Mesendoderm (in vitro differentiated cells): ENCODE data around the gene SH3BP4.

Experiments used
- DNase-seq: peaks from one replicate; pipeline ENCODE4 v3.0.0; 2013
- H2AK5ac ChIP-seq: 2 replicates; pipeline ENCODE4 v1.6.1; 2013; ENCODE audit warnings: low read length, inconsistent platforms
- H2BK120ac ChIP-seq: 2 replicates; pipeline ENCODE4 v1.6.1; 2013; ENCODE audit warnings: low read depth, mild to moderate bottlenecking, low read length, moderate library complexity, mixed read lengths
- H2BK15ac ChIP-seq: replicated peaks from 2 replicates; pipeline ENCODE4 v1.6.1; 2013; ENCODE audit warnings: low read depth, mild to moderate bottlenecking, moderate library complexity
- H2BK5ac ChIP-seq: 2 replicates; pipeline ENCODE4 v1.6.1; 2013; ENCODE audit warnings: low read length, inconsistent platforms
- H3K18ac ChIP-seq: 2 replicates; pipeline ENCODE4 v1.6.1; 2013; ENCODE audit warnings: mild to moderate bottlenecking, low read length, mixed read lengths
- H3K23ac ChIP-seq: one replicate; pipeline ENCODE4 v1.6.1; 2013; ENCODE audit warnings: low read length
- H3K27ac ChIP-seq: 2 replicates; pipeline ENCODE4 v1.5.1; 2013; ENCODE audit warnings: low read depth, mild to moderate bottlenecking, inconsistent platforms, low read length, moderate library complexity
- H3K27me3 ChIP-seq: 2 replicates; pipeline ENCODE4 v1.6.1; 2013; ENCODE audit warnings: low read length, control low read depth, mild to moderate bottlenecking, inconsistent platforms; ENCODE audit not compliant: insufficient read depth, poor library complexity
- H3K36me3 ChIP-seq: 2 replicates; pipeline ENCODE4 v1.6.1; 2013; ENCODE audit warnings: low read length, inconsistent platforms; ENCODE audit not compliant: control insufficient read depth, insufficient read depth
- H3K4ac ChIP-seq: one replicate; pipeline ENCODE4 v1.6.1; 2013; ENCODE audit warnings: low read depth, mild to moderate bottlenecking, low read length, moderate library complexity
- H3K4me1 ChIP-seq: 2 replicates; pipeline ENCODE4 v1.6.1; 2013; ENCODE audit warnings: low read depth, low read length, inconsistent platforms; ENCODE audit not compliant: control insufficient read depth
- H3K4me2 ChIP-seq: 2 replicates; pipeline ENCODE4 v1.6.1; 2013; ENCODE audit warnings: low read length
- H3K4me3 ChIP-seq: 2 replicates; pipeline ENCODE4 v1.5.1; 2013; ENCODE audit warnings: mild to moderate bottlenecking, low read length
- H3K56ac ChIP-seq: one replicate; pipeline ENCODE4 v1.6.1; 2013; ENCODE audit warnings: low read length
- H3K79me1 ChIP-seq: 2 replicates; pipeline ENCODE4 v1.6.1; 2013; ENCODE audit warnings: low read length, inconsistent platforms
- H3K79me2 ChIP-seq: 2 replicates; pipeline ENCODE4 v1.6.1; 2013; ENCODE audit warnings: mild to moderate bottlenecking, low read length; ENCODE audit not compliant: control insufficient read depth, insufficient read depth
- H3K9ac ChIP-seq: 2 replicates; pipeline ENCODE4 v1.6.1; 2013; ENCODE audit warnings: low read length, inconsistent platforms
- H4K5ac ChIP-seq: one replicate; pipeline ENCODE4 v1.6.1; 2013; ENCODE audit warnings: low read length
- H4K8ac ChIP-seq: one replicate; pipeline ENCODE4 v1.6.1; 2013; ENCODE audit warnings: low read depth, mild to moderate bottlenecking, control low read depth, low read length, moderate library complexity
- WGBS: extraction: QIAGEN DNeasy Blood & Tissue Kit; methylation state at CpG from one replicate; pipeline ENCODE4 v1.1.7; 2013; ENCODE audit warnings: low lambda C conversion rate, missing lambda C conversion rate; ENCODE audit not compliant: insufficient coverage; ENCODE audit errors: extremely low coverage; 5-methylcytosine and 5-hydroxymethylcytosine counted together

SH3BP4 gene

DNA sequence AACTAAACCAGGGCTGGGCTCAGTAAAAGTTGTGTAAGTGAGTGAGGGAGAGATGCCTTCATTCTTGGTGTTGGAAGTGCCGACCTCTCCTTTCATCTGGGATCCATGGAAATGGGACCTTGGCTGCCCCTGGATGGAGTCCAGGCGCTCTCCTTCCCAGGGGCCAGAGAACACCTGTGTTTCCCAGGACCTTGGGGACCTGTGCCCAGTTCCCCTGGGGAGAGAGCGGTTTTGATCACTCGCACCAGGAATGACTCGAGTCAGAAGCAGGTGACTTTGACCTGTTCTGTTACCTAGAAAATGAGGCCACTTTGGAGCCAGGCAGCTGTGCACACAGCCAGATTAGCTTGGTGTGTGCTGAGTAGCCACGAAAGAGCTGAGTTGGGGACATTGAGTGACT is 97.3 kb downstream of the SH3BP4 start:
- Histone ChIP-seq H2AK5ac (no peak overlapping the region), H3K79me2 (peaks cover 4% of the 10 kb centered on the region), H3K56ac (no peak overlapping the region), H3K4me2 (no peak overlapping the region), H2BK15ac (no peak overlapping the region), H3K4me3 (no peak overlapping the region), H2BK120ac (no peak overlapping the region), H4K5ac (no peak overlapping the region), H3K4me1 (peaks cover 2% of the 10 kb centered on the region), H3K9ac (no peak overlapping the region), H3K27me3 (no peaks in the 10 kb centered on the region), H4K8ac (no peak overlapping the region), H3K79me1 (peaks cover 24% of the 10 kb centered on the region), H3K4ac (no peak overlapping the region), H2BK5ac (no peak overlapping the region), H3K23ac (no peak overlapping the region), H3K18ac (no peak overlapping the region), H3K27ac (no peak overlapping the region), H3K36me3 (peaks cover 7% of the 10 kb centered on the region)
- no CpG with 5 or more reads among the region's 6 CpGs for WGBS
- DNase-seq = no peak

DNA sequence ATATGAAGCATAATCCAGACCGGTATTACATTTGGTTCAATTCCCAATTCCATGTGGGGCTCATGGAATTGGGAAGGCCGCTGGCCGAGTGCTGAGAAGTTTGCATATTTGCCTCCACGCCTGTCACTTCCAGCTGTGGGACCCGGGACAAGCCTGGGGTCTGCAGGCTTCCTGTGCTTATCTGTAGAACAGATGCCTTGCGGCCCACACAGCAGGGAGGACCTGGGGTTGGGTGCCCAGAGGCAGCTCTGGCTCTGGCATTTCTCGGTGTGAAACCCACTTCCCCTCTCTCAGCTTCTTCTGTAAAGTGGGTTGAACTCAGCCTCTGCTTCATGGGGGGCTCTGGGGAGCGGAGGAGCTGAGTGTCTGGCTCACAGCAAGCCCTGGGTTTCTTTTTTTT is 97.9 kb downstream of the SH3BP4 start:
- no peak overlapping the region for H3K4me2 ChIP-seq
- H4K5ac ChIP-seq = no peak overlapping the region
- no peak overlapping the region for H2AK5ac ChIP-seq
- no peak overlapping the region for H2BK15ac ChIP-seq
- H3K79me2 ChIP-seq = peaks cover 4% of the 10 kb centered on the region
- no peak overlapping the region for H3K4ac ChIP-seq
- no peak overlapping the region for H3K4me3 ChIP-seq
- WGBS = no CpG with 5 or more reads among the region's 8 CpGs
- peaks cover 24% of the 10 kb centered on the region for H3K79me1 ChIP-seq
- no peak overlapping the region for H3K27ac ChIP-seq
- H2BK5ac ChIP-seq = no peak overlapping the region
- peaks cover 2% of the 10 kb centered on the region for H3K4me1 ChIP-seq
- no peaks in the 10 kb centered on the region for H3K27me3 ChIP-seq
- H3K23ac ChIP-seq = no peak overlapping the region
- H3K9ac ChIP-seq = no peak overlapping the region
- H4K8ac ChIP-seq = no peak overlapping the region
- DNase-seq = peak; percentile 26
- peaks cover 13% of the 10 kb centered on the region for H3K36me3 ChIP-seq
- H2BK120ac ChIP-seq = no peak overlapping the region
- no peak overlapping the region for H3K56ac ChIP-seq
- no peak overlapping the region for H3K18ac ChIP-seq

DNA sequence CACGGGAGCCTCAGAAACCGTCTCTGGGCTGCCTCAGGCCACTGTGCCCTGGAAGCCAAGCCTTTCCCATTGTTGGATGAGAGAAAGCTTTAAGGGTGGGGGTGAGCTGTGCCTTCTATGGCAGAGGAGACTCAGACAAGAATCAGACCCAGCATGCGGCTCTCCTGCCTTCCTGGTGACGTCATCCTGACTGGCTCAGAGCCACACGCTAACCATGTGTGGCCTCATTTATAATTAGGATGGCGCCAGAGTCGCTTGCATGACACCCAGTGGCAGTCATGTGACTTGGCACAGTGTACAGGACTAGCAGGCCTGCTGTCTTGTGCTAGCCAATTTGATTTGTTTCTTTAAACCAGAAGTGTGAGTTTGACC is 99.1 kb downstream of the SH3BP4 start:
- H3K27me3 ChIP-seq = no peaks in the 10 kb centered on the region
- no peak overlapping the region for H3K4ac ChIP-seq
- H3K36me3 ChIP-seq = peaks cover 13% of the 10 kb centered on the region
- no peak overlapping the region for H3K56ac ChIP-seq
- peaks cover 2% of the 10 kb centered on the region for H3K4me1 ChIP-seq
- no peak overlapping the region for H4K5ac ChIP-seq
- WGBS = no CpG with 5 or more reads among the region's 7 CpGs
- peak; percentile 84 for DNase-seq
- H3K4me2 ChIP-seq = no peak overlapping the region
- H3K4me3 ChIP-seq = no peak overlapping the region
- H3K27ac ChIP-seq = no peak overlapping the region
- peak overlapping the region; percentile 13 for H3K18ac ChIP-seq
- no peak overlapping the region for H2BK5ac ChIP-seq
- no peak overlapping the region for H2BK120ac ChIP-seq
- H3K79me2 ChIP-seq = peaks cover 4% of the 10 kb centered on the region
- H2BK15ac ChIP-seq = no peak overlapping the region
- no peak overlapping the region for H4K8ac ChIP-seq
- no peak overlapping the region for H2AK5ac ChIP-seq
- peaks cover 24% of the 10 kb centered on the region for H3K79me1 ChIP-seq
- H3K9ac ChIP-seq = no peak overlapping the region
- no peak overlapping the region for H3K23ac ChIP-seq

DNA sequence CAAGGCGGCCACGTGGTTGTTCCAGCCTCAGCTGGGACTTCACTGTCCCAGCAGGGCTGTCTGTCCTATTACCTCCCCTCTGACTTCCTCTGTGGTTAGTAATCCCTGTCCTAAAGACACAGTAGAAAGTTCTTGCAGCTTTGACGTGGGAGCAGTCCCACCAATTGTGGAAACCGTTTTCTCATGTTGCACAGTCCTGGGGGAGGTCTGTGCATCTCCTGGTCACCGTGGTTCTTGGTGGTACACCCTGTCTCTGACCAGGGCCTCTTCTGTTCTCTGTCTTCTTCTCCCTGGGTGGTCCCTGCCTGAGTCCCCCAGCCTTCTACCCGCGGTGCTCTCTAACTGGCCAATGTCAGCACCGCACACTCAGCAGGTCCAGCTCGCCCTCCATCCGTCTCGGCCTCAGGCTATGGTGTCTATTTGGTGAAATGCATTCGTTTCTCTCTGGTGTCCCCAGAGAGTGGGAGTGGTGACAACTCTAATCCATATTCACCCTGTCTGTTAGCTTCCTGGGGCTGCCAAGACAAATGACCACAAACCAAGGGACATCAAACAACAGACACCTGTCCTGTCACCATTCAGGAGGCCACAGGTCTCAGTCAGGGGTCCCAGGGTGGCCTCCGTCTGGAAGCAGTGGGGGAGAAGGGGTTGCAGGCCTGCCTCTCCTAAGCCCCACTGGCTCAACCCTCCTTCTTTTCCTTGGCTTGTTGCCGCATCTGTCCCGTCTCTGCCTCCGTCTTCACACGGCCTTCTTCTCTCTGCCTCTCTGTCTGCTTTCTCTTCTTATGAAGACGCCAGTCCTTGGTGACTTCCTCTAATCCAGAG is 99.8 kb downstream of the SH3BP4 start:
- no peaks in the 10 kb centered on the region for H3K27me3 ChIP-seq
- no peak overlapping the region for H2BK15ac ChIP-seq
- H3K56ac ChIP-seq = no peak overlapping the region
- no peak overlapping the region for H3K18ac ChIP-seq
- peaks cover 22% of the 10 kb centered on the region for H3K79me1 ChIP-seq
- no peak overlapping the region for H3K4me3 ChIP-seq
- no peak overlapping the region for H2AK5ac ChIP-seq
- WGBS = no CpG with 5 or more reads among the region's 18 CpGs
- peaks cover 4% of the 10 kb centered on the region for H3K79me2 ChIP-seq
- no peak overlapping the region for H3K4ac ChIP-seq
- no peak overlapping the region for H3K9ac ChIP-seq
- H3K36me3 ChIP-seq = peaks cover 13% of the 10 kb centered on the region
- H3K4me2 ChIP-seq = no peak overlapping the region
- H4K8ac ChIP-seq = no peak overlapping the region
- H2BK120ac ChIP-seq = no peak overlapping the region
- no peak overlapping the region for H3K27ac ChIP-seq
- H3K4me1 ChIP-seq = peaks cover 2% of the 10 kb centered on the region
- H2BK5ac ChIP-seq = no peak overlapping the region
- no peak for DNase-seq
- H3K23ac ChIP-seq = no peak overlapping the region
- no peak overlapping the region for H4K5ac ChIP-seq

DNA sequence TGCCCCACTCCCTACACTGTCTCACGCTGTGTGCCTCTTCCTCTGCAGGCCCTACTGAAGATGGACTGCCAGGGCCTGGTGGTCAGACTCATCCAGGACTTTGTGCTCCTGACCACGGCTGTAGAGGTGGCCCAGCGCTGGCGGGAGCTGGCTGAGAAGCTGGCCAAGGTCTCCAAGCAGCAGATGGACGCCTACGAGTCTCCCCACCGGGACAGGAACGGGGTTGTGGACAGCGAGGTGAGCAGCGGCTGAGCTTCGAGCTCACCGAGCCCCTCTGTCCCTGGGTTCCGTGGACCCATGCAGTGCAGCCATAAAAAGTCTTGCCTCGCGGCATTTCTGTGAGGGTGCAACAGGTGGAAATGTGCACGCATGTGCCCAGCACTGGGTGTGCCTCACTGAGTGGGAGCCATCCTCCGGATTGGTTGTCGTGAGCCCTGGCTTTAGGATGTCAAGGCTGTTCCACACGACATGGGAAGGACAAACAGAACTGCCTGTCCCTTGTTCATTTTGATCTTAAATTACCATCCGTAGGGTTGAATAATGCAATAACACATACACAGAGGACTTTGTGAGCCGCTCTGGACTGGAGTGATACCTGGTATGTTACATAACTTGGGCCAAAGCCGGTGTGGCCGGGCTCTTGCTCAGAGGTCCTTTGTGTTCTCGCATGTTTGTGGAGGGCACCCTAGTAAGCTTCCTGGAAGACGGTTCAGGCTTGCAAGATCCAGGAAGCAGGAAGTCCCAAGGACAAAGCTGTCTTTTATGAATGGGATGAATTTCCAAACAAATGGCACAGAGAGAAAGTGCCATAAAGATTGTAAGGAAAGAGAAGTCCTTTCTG is 100.9 kb downstream of the SH3BP4 start:
- Histone ChIP-seq H3K27me3 (no peaks in the 10 kb centered on the region), H3K79me2 (peaks cover 4% of the 10 kb centered on the region), H3K4me1 (peaks cover 2% of the 10 kb centered on the region), H2BK5ac (no peak overlapping the region), H2BK15ac (no peak overlapping the region), H3K4me3 (no peak overlapping the region), H4K8ac (no peak overlapping the region), H3K4ac (no peak overlapping the region), H3K18ac (no peak overlapping the region), H3K4me2 (no peak overlapping the region), H3K56ac (no peak overlapping the region), H3K36me3 (peaks cover 11% of the 10 kb centered on the region), H3K23ac (no peak overlapping the region), H3K27ac (no peak overlapping the region), H4K5ac (no peak overlapping the region), H2BK120ac (no peak overlapping the region), H2AK5ac (no peak overlapping the region), H3K9ac (no peak overlapping the region), H3K79me1 (peaks cover 19% of the 10 kb centered on the region)
- no CpG with 5 or more reads among the region's 25 CpGs for WGBS
- no peak for DNase-seq
